ENCODE results near the gene SERPINA7. TPM values are rescaled to one million over a fixed set of nuclear protein-coding genes. Genes with fewer than 3 reads are reported as not detected.

The SERPINA7 gene
- total RNA-seq, 4 donors from 2014 or later: not detected

- no peak for TF ChIP-seq CTCF (IDR thresholded peaks at IDR 0.05; ENCODE audit: low read depth)
Observed at GRCh38 chrX:106005684-106006083, 32.8 kb downstream of the SERPINA7 start.

GRCh38 chrX:106000203-106000602, 38.3 kb downstream of the SERPINA7 start:
- no peak for TF ChIP-seq CTCF (IDR thresholded peaks at IDR 0.05; ENCODE audit: low read depth)

- no peak for TF ChIP-seq CTCF (IDR thresholded peaks at IDR 0.05; ENCODE audit: low read depth)
Observed at GRCh38 chrX:105999294-105999693, 39.2 kb downstream of the SERPINA7 start.

Other genes with a start within 250 kb of the SERPINA7 start
- 1 to 10 TPM in 1 of 4 donors, under 1 TPM in 3; 0.17 to 1.7 (median 0.52) TPM for gene NRK, start 216.2 kb downstream of the SERPINA7 start, total RNA-seq
- 1 to 10 TPM in 3 of 4 donors, under 1 TPM in 1; 0.68 to 2.6 (median 1.9) TPM for gene PWWP3B, start 129.6 kb upstream of the SERPINA7 start, total RNA-seq

Measured in subcutaneous adipose tissue (tissue), 4 donors.